Suprapubic skin (tissue), 3 donors: ENCODE data around the gene NCBP3.

ENCODE experiments used
- POLR2A ChIP-seq, 2 donors: fragments of 450-650 bp; IDR thresholded peaks; one replicate each; pipeline ENCODE4 v1.6.1; 2017; ENCODE audit warnings: antibody characterized with exemption in 2 of 2, mild to moderate bottlenecking in 2 of 2, moderate library complexity in 2 of 2
- TF ChIP-seq, protein P1 (sequence below), 2 donors: fragments of 200-600 bp in 1 of 2; fragments of 450-650 bp in 1 of 2; sonication (generic) in 1 of 2; IDR thresholded peaks; one replicate each; pipeline ENCODE4 v1.5.1; 2016 to 2019; ENCODE audit warnings: antibody characterized with exemption in 2 of 2, mild to moderate bottlenecking in 1 of 2, moderate library complexity in 1 of 2

DNA sequence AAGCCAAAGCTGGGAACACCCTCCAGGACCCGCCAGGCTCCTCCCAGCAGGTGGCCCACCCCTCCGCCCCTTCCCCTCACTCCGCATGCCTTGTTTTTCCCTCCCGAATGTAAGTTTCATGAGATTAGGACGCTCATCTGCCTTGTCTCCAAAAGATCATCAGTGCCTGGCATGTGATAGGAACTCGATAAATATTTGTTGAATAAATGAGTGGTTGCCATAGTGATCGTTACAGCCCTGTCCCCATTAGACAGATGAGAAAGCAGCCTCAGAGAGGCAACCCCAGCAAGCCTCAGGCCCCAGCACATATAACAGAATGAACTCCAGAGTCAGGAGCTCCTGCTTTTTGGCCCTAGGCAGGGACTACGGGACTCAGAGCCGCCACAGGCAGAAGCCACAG lies 41.8 kb upstream of the NCBP3 start:
- TF ChIP-seq, protein P1, sequence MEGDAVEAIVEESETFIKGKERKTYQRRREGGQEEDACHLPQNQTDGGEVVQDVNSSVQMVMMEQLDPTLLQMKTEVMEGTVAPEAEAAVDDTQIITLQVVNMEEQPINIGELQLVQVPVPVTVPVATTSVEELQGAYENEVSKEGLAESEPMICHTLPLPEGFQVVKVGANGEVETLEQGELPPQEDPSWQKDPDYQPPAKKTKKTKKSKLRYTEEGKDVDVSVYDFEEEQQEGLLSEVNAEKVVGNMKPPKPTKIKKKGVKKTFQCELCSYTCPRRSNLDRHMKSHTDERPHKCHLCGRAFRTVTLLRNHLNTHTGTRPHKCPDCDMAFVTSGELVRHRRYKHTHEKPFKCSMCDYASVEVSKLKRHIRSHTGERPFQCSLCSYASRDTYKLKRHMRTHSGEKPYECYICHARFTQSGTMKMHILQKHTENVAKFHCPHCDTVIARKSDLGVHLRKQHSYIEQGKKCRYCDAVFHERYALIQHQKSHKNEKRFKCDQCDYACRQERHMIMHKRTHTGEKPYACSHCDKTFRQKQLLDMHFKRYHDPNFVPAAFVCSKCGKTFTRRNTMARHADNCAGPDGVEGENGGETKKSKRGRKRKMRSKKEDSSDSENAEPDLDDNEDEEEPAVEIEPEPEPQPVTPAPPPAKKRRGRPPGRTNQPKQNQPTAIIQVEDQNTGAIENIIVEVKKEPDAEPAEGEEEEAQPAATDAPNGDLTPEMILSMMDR (IDR thresholded peaks at IDR 0.05) = no peak
- TF ChIP-seq POLR2A (IDR thresholded peaks at IDR 0.05) = no peak
